H9 (cell line): ENCODE measurements around the gene GPR108. TPM values are rescaled to one million over a fixed set of nuclear protein-coding genes. Genes with fewer than 3 reads are reported as not detected.

Experiments used
- DNase-seq: peaks from one replicate; pipeline ENCODE4 v3.0.0-alpha.2; 2017
- H2AFZ ChIP-seq: one replicate; pipeline ENCODE4 v1.6.1; 2013; ENCODE audit warnings: mild to moderate bottlenecking, low read length, control low read depth, moderate library complexity
- H2AK5ac ChIP-seq: 2 replicates; pipeline ENCODE4 v1.6.1; 2013; ENCODE audit warnings: low read length, control low read depth, mixed read lengths; ENCODE audit not compliant: insufficient read length
- H2BK120ac ChIP-seq: one replicate; pipeline ENCODE4 v1.6.1; 2013; ENCODE audit warnings: low read depth, mild to moderate bottlenecking, low read length, control low read depth, inconsistent platforms; ENCODE audit not compliant: poor library complexity, severe bottlenecking
- H2BK12ac ChIP-seq: 2 replicates; pipeline ENCODE4 v1.6.1; 2013; ENCODE audit warnings: low read length, control low read depth, mixed read lengths, low read depth; ENCODE audit not compliant: insufficient read length
- H2BK15ac ChIP-seq: 2 replicates; pipeline ENCODE4 v1.6.1; 2013; ENCODE audit warnings: low read depth, low read length, control low read depth
- H2BK20ac ChIP-seq: one replicate; pipeline ENCODE4 v1.6.1; 2013; ENCODE audit warnings: low read depth, mild to moderate bottlenecking, low read length, control low read depth, inconsistent platforms; ENCODE audit not compliant: poor library complexity, severe bottlenecking
- H2BK5ac ChIP-seq: 2 replicates; pipeline ENCODE4 v1.6.1; 2013; ENCODE audit warnings: low read length, control low read depth, mixed read lengths; ENCODE audit not compliant: insufficient read length
- H3K14ac ChIP-seq: 2 replicates; pipeline ENCODE4 v1.6.1; 2013; ENCODE audit warnings: low read length, control low read depth; ENCODE audit not compliant: insufficient read depth
- H3K18ac ChIP-seq: 2 replicates; pipeline ENCODE4 v1.6.1; 2013; ENCODE audit warnings: low read depth, mild to moderate bottlenecking, mixed read lengths, low read length, control low read depth; ENCODE audit not compliant: insufficient read length
- H3K23ac ChIP-seq: 2 replicates; pipeline ENCODE4 v1.6.1; 2013; ENCODE audit warnings: low read length, control low read depth, mixed read lengths, low read depth; ENCODE audit not compliant: insufficient read length
- H3K23me2 ChIP-seq: 2 replicates; pipeline ENCODE4 v1.6.1; 2013; ENCODE audit warnings: low read depth, mild to moderate bottlenecking, mixed read lengths, low read length, control low read depth; ENCODE audit not compliant: insufficient read length, poor library complexity, severe bottlenecking
- H3K27ac ChIP-seq: 2 replicates; pipeline ENCODE4 v1.5.1; 2013; ENCODE audit warnings: low read length, control low read depth, mixed read lengths, low read depth; ENCODE audit not compliant: insufficient read length
- H3K27me3 ChIP-seq: 2 replicates; pipeline ENCODE4 v1.6.1; 2013; ENCODE audit warnings: low read length, control low read depth, inconsistent platforms; ENCODE audit not compliant: insufficient read depth
- H3K4ac ChIP-seq: 2 replicates; pipeline ENCODE4 v1.6.1; 2013; ENCODE audit warnings: low read depth, mild to moderate bottlenecking, control low read depth, inconsistent platforms, low read length, moderate library complexity
- H3K4me1 ChIP-seq: 2 replicates; pipeline ENCODE4 v1.6.1; 2013; ENCODE audit warnings: low read length, control low read depth, inconsistent platforms; ENCODE audit not compliant: insufficient read depth
- H3K4me2 ChIP-seq: 2 replicates; pipeline ENCODE4 v1.6.1; 2013; ENCODE audit warnings: low read length, control low read depth, mixed read lengths; ENCODE audit not compliant: insufficient read length, insufficient read depth
- H3K56ac ChIP-seq: 2 replicates; pipeline ENCODE4 v1.6.1; 2013; ENCODE audit warnings: low read depth, mild to moderate bottlenecking, mixed read lengths, low read length, control low read depth; ENCODE audit not compliant: insufficient read length
- H3K79me1 ChIP-seq: 2 replicates; pipeline ENCODE4 v1.6.1; 2013; ENCODE audit warnings: low read depth, mild to moderate bottlenecking, moderate library complexity, low read length, control low read depth, inconsistent platforms; ENCODE audit not compliant: insufficient read depth, poor library complexity, severe bottlenecking
- H3K79me2 ChIP-seq: 2 replicates; pipeline ENCODE4 v1.6.1; 2013; ENCODE audit warnings: low read length, control low read depth, inconsistent platforms; ENCODE audit not compliant: insufficient read depth
- H3K9ac ChIP-seq: 2 replicates; pipeline ENCODE4 v1.6.1; 2013; ENCODE audit warnings: low read length, control low read depth, mixed read lengths; ENCODE audit not compliant: insufficient read length; ENCODE audit errors: extremely low read depth
- H3K9me3 ChIP-seq: one replicate; pipeline ENCODE4 v1.6.1; 2013; ENCODE audit warnings: low read depth, low read length, inconsistent platforms; ENCODE audit not compliant: control insufficient read depth
- H3T11ph ChIP-seq: one replicate; pipeline ENCODE4 v1.6.1; 2013; ENCODE audit warnings: mild to moderate bottlenecking, low read length, control low read depth, inconsistent platforms
- H4K20me1 ChIP-seq: one replicate; pipeline ENCODE4 v1.6.1; 2013; ENCODE audit not compliant: control insufficient read depth, insufficient read length, insufficient read depth
- H4K5ac ChIP-seq: 2 replicates; pipeline ENCODE4 v1.6.1; 2013; ENCODE audit warnings: low read depth, mild to moderate bottlenecking, mixed read lengths, low read length, control low read depth; ENCODE audit not compliant: insufficient read length
- H4K8ac ChIP-seq: replicated peaks from 2 replicates; pipeline ENCODE4 v1.6.1; 2013; ENCODE audit warnings: low read length, control low read depth, mixed read lengths, low read depth; ENCODE audit not compliant: insufficient read length
- H4K91ac ChIP-seq: 2 replicates; pipeline ENCODE4 v1.6.1; 2013; ENCODE audit warnings: low read depth, mild to moderate bottlenecking, moderate library complexity, mixed read lengths, low read length, control low read depth; ENCODE audit not compliant: insufficient read length
- H3K27ac Mint-ChIP-seq, 3 experiments: 2 replicates in 2 of 3; 3 replicates in 1 of 3; pipeline ENCODE4 v1.8.0; 2020 to 2021; ENCODE audit warnings: mixed read lengths in 3 of 3, mild to moderate bottlenecking in 1 of 3, moderate library complexity in 1 of 3
- H3K27me3 Mint-ChIP-seq: 2 replicates; pipeline ENCODE4 v1.8.0; 2021; ENCODE audit warnings: low read depth, mild to moderate bottlenecking, moderate library complexity, mixed read lengths
- H3K36me3 Mint-ChIP-seq, 3 experiments: 2 replicates in 2 of 3; 3 replicates in 1 of 3; pipeline ENCODE4 v1.8.0; 2020 to 2021; ENCODE audit warnings: low read depth in 3 of 3, mixed read lengths in 3 of 3; ENCODE audit not compliant: insufficient read depth in 1 of 3
- H3K4me1 Mint-ChIP-seq, 2 experiments: 2 replicates each; pipeline ENCODE4 v1.8.0; 2020; ENCODE audit warnings: mixed read lengths in 2 of 2
- H3K4me3 Mint-ChIP-seq, 2 experiments: 2 replicates in 1 of 2; 3 replicates in 1 of 2; pipeline ENCODE4 v1.8.0; 2020 to 2021; ENCODE audit warnings: mild to moderate bottlenecking in 2 of 2, mixed read lengths in 2 of 2, moderate library complexity in 1 of 2
- H3K9me3 Mint-ChIP-seq, 2 experiments: 2 replicates in 1 of 2; 3 replicates in 1 of 2; pipeline ENCODE4 v1.8.0; 2020; ENCODE audit warnings: mild to moderate bottlenecking in 2 of 2, mixed read lengths in 2 of 2, moderate library complexity in 1 of 2
- WGBS: extraction: QIAGEN DNeasy Blood & Tissue Kit; methylation state at CpG from one replicate; pipeline ENCODE4 v1.1.7; 2013; ENCODE audit warnings: missing lambda C conversion rate, low lambda C conversion rate, mixed read lengths; ENCODE audit not compliant: insufficient read length; ENCODE audit errors: extremely low coverage; 5-methylcytosine and 5-hydroxymethylcytosine counted together
- total RNA-seq: library from RNA; stranded (reverse); gene quantifications from 2 replicates; pipeline ENCODE4 v1.2.1, GENCODE V29; 2021
- TF ChIP-seq, protein P1 (sequence below): fragments of 200-600 bp; sonication (generic); conservative IDR thresholded peaks from 3 replicates; pipeline ENCODE4 v1.8.0; 2021; ENCODE audit warnings: antibody characterized with exemption, mild to moderate bottlenecking

GPR108 gene
- total RNA-seq, 1 experiment from 2014 or later, result 38.2 TPM

DNA sequence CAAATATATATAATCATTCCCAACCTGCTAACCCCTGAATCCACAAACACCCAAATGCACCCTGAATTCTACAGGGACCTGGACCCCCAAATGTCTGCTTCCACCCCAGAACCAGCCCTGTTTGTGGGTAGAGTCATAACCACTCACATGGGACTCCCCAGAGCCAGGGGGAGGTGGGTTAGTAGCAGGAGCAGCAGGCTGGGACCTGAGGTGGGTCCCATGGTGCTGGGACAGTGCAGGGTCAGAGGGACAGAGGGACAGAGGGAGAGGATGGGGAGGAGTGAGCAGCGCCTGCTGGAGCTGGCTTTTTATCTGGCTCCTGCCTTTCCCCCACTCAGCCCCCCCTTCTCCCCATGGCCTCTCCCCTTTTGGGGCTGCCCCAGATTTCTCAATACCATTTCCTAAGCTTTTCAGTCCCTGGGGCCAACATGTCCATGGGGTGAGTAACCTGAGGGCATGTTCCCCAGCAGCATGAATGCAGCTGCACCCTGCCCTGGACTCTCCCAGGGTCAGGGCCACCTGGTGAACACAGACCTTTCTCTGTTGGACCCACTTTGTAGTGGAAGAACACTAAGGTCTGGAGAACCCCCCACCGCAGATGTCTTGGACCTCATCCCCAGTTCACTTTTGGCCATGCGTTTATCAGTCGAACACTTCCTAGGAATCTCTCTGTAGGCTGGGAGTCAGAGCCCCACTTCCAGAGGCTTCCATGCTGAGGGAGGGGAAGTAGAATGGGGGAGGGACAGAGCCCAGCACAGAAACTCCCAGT lies 16.8 kb downstream of the GPR108 start, which contains the start of gene C3:
C3 (minus strand) TSS at position 282 of the 769 bp plus-strand sequence; CDS start at position 221, 61 bp downstream.
- WGBS, result no CpG with 5 or more reads among the region's 4 CpGs

More for the DNA sequence above, 16.8 kb downstream of the GPR108 start, which contains the start of gene C3:
- no peak within 1 kb of the TSS for H3T11ph ChIP-seq
- H3K4me2 ChIP-seq, result no peak within 1 kb of the TSS
- H3K23ac ChIP-seq, result no peak within 1 kb of the TSS
- no peak within 1 kb of the TSS for H2AFZ ChIP-seq
- no peak within 1 kb of the TSS for H2BK12ac ChIP-seq
- no peaks in the 10 kb centered on the region for H4K20me1 ChIP-seq
- Mint-ChIP-seq H3K4me1 (peaks cover 6 to 44% of the 10 kb centered on the region in 2 experiments), H3K27me3 (peaks cover 4% of the 10 kb centered on the region), H3K27ac (peak within 1 kb of the TSS in 1 of 3 experiments; percentile 84; a peak in 2 of 7 replicates), H3K36me3 (peaks cover 0 to 4% (median 3%) of the 10 kb centered on the region in 3 experiments; a peak in 2 of 7 replicates), H3K4me3 (no peak within 1 kb of the TSS; a peak in 2 of 5 replicates), H3K9me3 (peaks cover 4 to 6% of the 10 kb centered on the region in 2 experiments; a peak in 4 of 5 replicates)
- H3K23me2 ChIP-seq, result no peaks in the 10 kb centered on the region
- H3K79me1 ChIP-seq, result no peaks in the 10 kb centered on the region
- no peak within 1 kb of the TSS for H2BK15ac ChIP-seq
- no peak within 1 kb of the TSS for H2BK5ac ChIP-seq
- H3K79me2 ChIP-seq, result no peaks in the 10 kb centered on the region
- H3K27me3 ChIP-seq, result no peaks in the 10 kb centered on the region
- H3K4me1 ChIP-seq, result no peaks in the 10 kb centered on the region; the same call in 1 of the 2 replicates
- H3K4ac ChIP-seq, result no peak within 1 kb of the TSS
- H3K9ac ChIP-seq, result no peak within 1 kb of the TSS
- no peak within 1 kb of the TSS for H3K14ac ChIP-seq
- TF ChIP-seq, protein P1, sequence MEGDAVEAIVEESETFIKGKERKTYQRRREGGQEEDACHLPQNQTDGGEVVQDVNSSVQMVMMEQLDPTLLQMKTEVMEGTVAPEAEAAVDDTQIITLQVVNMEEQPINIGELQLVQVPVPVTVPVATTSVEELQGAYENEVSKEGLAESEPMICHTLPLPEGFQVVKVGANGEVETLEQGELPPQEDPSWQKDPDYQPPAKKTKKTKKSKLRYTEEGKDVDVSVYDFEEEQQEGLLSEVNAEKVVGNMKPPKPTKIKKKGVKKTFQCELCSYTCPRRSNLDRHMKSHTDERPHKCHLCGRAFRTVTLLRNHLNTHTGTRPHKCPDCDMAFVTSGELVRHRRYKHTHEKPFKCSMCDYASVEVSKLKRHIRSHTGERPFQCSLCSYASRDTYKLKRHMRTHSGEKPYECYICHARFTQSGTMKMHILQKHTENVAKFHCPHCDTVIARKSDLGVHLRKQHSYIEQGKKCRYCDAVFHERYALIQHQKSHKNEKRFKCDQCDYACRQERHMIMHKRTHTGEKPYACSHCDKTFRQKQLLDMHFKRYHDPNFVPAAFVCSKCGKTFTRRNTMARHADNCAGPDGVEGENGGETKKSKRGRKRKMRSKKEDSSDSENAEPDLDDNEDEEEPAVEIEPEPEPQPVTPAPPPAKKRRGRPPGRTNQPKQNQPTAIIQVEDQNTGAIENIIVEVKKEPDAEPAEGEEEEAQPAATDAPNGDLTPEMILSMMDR, result no peak
- H4K91ac ChIP-seq, result no peak within 1 kb of the TSS
- no peak within 1 kb of the TSS for H4K5ac ChIP-seq
- no peaks in the 10 kb centered on the region for H3K9me3 ChIP-seq
- no peak within 1 kb of the TSS for H3K18ac ChIP-seq
- no peak within 1 kb of the TSS for H3K27ac ChIP-seq
- H2BK20ac ChIP-seq, result no peak within 1 kb of the TSS
- no peak within 1 kb of the TSS for H3K56ac ChIP-seq
- DNase-seq, result no peak
- no peak within 1 kb of the TSS for H4K8ac ChIP-seq
- no peak within 1 kb of the TSS for H2BK120ac ChIP-seq
- no peak within 1 kb of the TSS for H2AK5ac ChIP-seq
